HG02759 (cell line): Measurements from ENCODE around the gene KCNE5.
"Not testable (repeated sequence)": the region's sequence is repeated elsewhere in the genome, so short reads cannot be mapped to it uniquely, and the experiment has no call there.

Source experiments
- ATAC-seq: cut with Tn5 transposase; IDR thresholded peaks from one replicate; pipeline ENCODE4 v1.9.1; 2021; ENCODE audit warnings: mild to moderate bottlenecking, moderate library complexity; ENCODE audit not compliant: unreplicated experiment

KCNE5 gene

GRCh38 chrX:109624641-109625616 lies at the start of gene KCNE5:
Gene KCNE5, minus strand, starts transcription at chrX:109625172. Its CDS starts 152 bp downstream, at chrX:109625020.
- ATAC-seq = no peak

- no peak for ATAC-seq
Measured at GRCh38 chrX:109672239-109672638, 47.3 kb upstream of the KCNE5 start.

- ATAC-seq = not testable (repeated sequence)
Measured at GRCh38 chrX:109671170-109671569, 46.2 kb upstream of the KCNE5 start.

- no peak for ATAC-seq
Measured at GRCh38 chrX:109667986-109668385, 43.0 kb upstream of the KCNE5 start.

GRCh38 chrX:109660435-109661143 lies 35.6 kb upstream of the KCNE5 start:
- no peak for ATAC-seq

- no peak for ATAC-seq
Measured at GRCh38 chrX:109658391-109658790, 33.4 kb upstream of the KCNE5 start.

- ATAC-seq = not testable (repeated sequence)
Measured at GRCh38 chrX:109657364-109657763, 32.4 kb upstream of the KCNE5 start.

- no peak for ATAC-seq
Measured at GRCh38 chrX:109656774-109657173, 31.8 kb upstream of the KCNE5 start.

GRCh38 chrX:109655502-109656201 lies 30.7 kb upstream of the KCNE5 start:
- ATAC-seq = no peak

GRCh38 chrX:109654516-109655109 lies 29.6 kb upstream of the KCNE5 start:
- no peak for ATAC-seq

- ATAC-seq = not testable (repeated sequence)
Measured at GRCh38 chrX:109644671-109645070, 19.7 kb upstream of the KCNE5 start.

GRCh38 chrX:109643687-109644086 lies 18.7 kb upstream of the KCNE5 start:
- no peak for ATAC-seq

- ATAC-seq = no peak
Measured at GRCh38 chrX:109638158-109638557, 13.2 kb upstream of the KCNE5 start.

GRCh38 chrX:109637477-109637876 lies 12.5 kb upstream of the KCNE5 start:
- ATAC-seq = not testable (repeated sequence)

- no peak for ATAC-seq
Measured at GRCh38 chrX:109635146-109635545, 10.2 kb upstream of the KCNE5 start.

- no peak for ATAC-seq
Measured at GRCh38 chrX:109632906-109633504, 8.0 kb upstream of the KCNE5 start.

- ATAC-seq = no peak
Measured at GRCh38 chrX:109629310-109629709, 4.3 kb upstream of the KCNE5 start.

GRCh38 chrX:109626637-109627036 lies 1.7 kb upstream of the KCNE5 start:
- ATAC-seq = no peak

- ATAC-seq = no peak
Measured at GRCh38 chrX:109623997-109624396, 975 bp downstream of the KCNE5 start.

GRCh38 chrX:109622270-109622669 lies 2.7 kb downstream of the KCNE5 start:
- ATAC-seq = no peak
